HCT116 (cell line): ENCODE results near the gene MAML1. TPM values are rescaled to one million over a fixed set of nuclear protein-coding genes. Genes with fewer than 3 reads are reported as not detected.

Source experiments
- ATAC-seq: fragments of 200-7000 bp; cut with Tn5 transposase; 2 replicates; pipeline ENCODE4 v1.9.1; 2020; ENCODE audit warnings: mild to moderate bottlenecking, moderate library complexity
- BruUV-seq: library from RNA; stranded (reverse); fragments of 400-500 nt; replicated peaks from 2 replicates; lab custom pipeline; 2021; lab: Mats Ljungman, UMichigan
- CTCF ChIA-PET: fragments of 300-600 bp; sonication (Branson Sonifier 250); formaldehyde crosslinking; loops from one replicate; lab custom pipeline; 2021; ENCODE audit warnings: antibody characterized with exemption; lab: Charles Lee
- POLR2A ChIA-PET: fragments of 300-600, 350-600 bp; sonication (Branson Sonifier 250); formaldehyde crosslinking; loops from one replicate; lab custom pipeline; 2021; ENCODE audit warnings: antibody characterized with exemption; lab: Charles Lee
- RAD21 ChIA-PET, 2 experiments: fragments of 300-600 bp; sonication (Branson Sonifier 250); formaldehyde crosslinking; loops; one replicate each; lab custom pipeline; 2023; ENCODE audit warnings: low total read pairs in 2 of 2; ENCODE audit not compliant: uncharacterized antibody in 2 of 2, unreplicated experiment in 2 of 2, low non-redundant PET in 1 of 2; lab: Charles Lee
- DNase-seq: peaks from one replicate; pipeline ENCODE4 v3.0.0-alpha.2; 2010; ENCODE audit warnings: low read depth, low spot score
- H2AFZ ChIP-seq: fragments of 200-600 bp; shearing (Covaris generic), sonication (generic); 2 replicates; pipeline ENCODE4 v1.6.1; 2017; ENCODE audit warnings: low read depth, mixed run types, mixed read lengths, antibody characterized with exemption, low read length; ENCODE audit not compliant: poor library complexity, severe bottlenecking
- H3K27ac ChIP-seq: 2 replicates; pipeline ENCODE4 v1.5.1; 2012; ENCODE audit warnings: low read depth, low read length
- H3K27me3 ChIP-seq: fragments of 200-600 bp; sonication (generic); 2 replicates; pipeline ENCODE4 v1.6.1; 2016; ENCODE audit warnings: mixed run types, low read length, mixed read lengths; ENCODE audit not compliant: insufficient read depth
- H3K36me3 ChIP-seq, 2 experiments: fragments of 200-500 bp in 1 of 2; fragments of 200-600 bp in 1 of 2; sonication (Bioruptor generic) in 1 of 2; sonication (generic) in 1 of 2; 2 replicates each; pipeline versions ENCODE4 v1.5.1 to v1.6.1; 2014 to 2016; ENCODE audit warnings: low read length in 2 of 2, inconsistent platforms in 1 of 2, mixed read lengths in 1 of 2, mixed run types in 1 of 2; ENCODE audit not compliant: insufficient read depth in 2 of 2, control insufficient read depth in 1 of 2
- H3K4me1 ChIP-seq, 2 experiments: fragments of 200-600 bp in 1 of 2; sonication (generic) in 1 of 2; 2 replicates each; pipeline versions ENCODE4 v1.5.1 to v1.6.1; 2012 to 2017; ENCODE audit warnings: low read length in 2 of 2, inconsistent platforms in 1 of 2, mild to moderate bottlenecking in 1 of 2, mixed read lengths in 1 of 2, mixed run types in 1 of 2, moderate library complexity in 1 of 2; ENCODE audit not compliant: insufficient read depth in 2 of 2, control insufficient read depth in 1 of 2
- H3K4me2 ChIP-seq: fragments of 200-600 bp; sonication (generic); 2 replicates; pipeline ENCODE4 v1.6.1; 2017; ENCODE audit warnings: mixed run types, low read length, mixed read lengths
- H3K4me3 ChIP-seq, 2 experiments: fragments of 200-600 bp in 1 of 2; sonication (generic) in 1 of 2; replicated peaks in 1 of 2; 2 replicates each; pipeline ENCODE4 v1.5.1; 2011 to 2016; ENCODE audit warnings: low read length in 2 of 2, control low read depth in 1 of 2, low read depth in 1 of 2, mild to moderate bottlenecking in 1 of 2, mixed read lengths in 1 of 2, mixed run types in 1 of 2
- H3K79me2 ChIP-seq: fragments of 200-600 bp; sonication (generic); 2 replicates; pipeline ENCODE4 v1.6.1; 2017; ENCODE audit warnings: mild to moderate bottlenecking, mixed run types, low read length, moderate library complexity, mixed read lengths; ENCODE audit not compliant: insufficient read depth
- H3K9ac ChIP-seq: fragments of 200-600 bp; sonication (generic); 2 replicates; pipeline ENCODE4 v1.6.1; 2016; ENCODE audit warnings: low read length, mixed read lengths
- H3K9me2 ChIP-seq: fragments of 200-600 bp; sonication (generic), shearing (Covaris generic); 2 replicates; pipeline ENCODE4 v1.6.1; 2017; ENCODE audit warnings: mixed run types, mild to moderate bottlenecking, moderate library complexity; ENCODE audit not compliant: insufficient read depth
- H3K9me3 ChIP-seq, 2 experiments: fragments of 200-500 bp in 1 of 2; fragments of 200-600 bp in 1 of 2; sonication (Bioruptor generic) in 1 of 2; sonication (generic) in 1 of 2; 2 replicates each; pipeline ENCODE4 v1.6.1; 2014 to 2017; ENCODE audit warnings: low read length in 2 of 2, mixed read lengths in 2 of 2, inconsistent platforms in 1 of 2, low read depth in 1 of 2, mild to moderate bottlenecking in 1 of 2, mixed run types in 1 of 2, moderate library complexity in 1 of 2; ENCODE audit not compliant: control insufficient read depth in 1 of 2, insufficient read depth in 1 of 2
- H4K20me1 ChIP-seq: fragments of 200-600 bp; sonication (generic), shearing (Covaris generic); 2 replicates; pipeline ENCODE4 v1.6.1; 2017; ENCODE audit warnings: mixed run types, mild to moderate bottlenecking, moderate library complexity; ENCODE audit not compliant: insufficient read depth
- ATF3 ChIP-seq: IDR thresholded peaks from 2 replicates; pipeline ENCODE4 v1.6.1; 2012
- CBX3 ChIP-seq: IDR thresholded peaks from 2 replicates; pipeline ENCODE4 v1.6.1; 2012; ENCODE audit warnings: low read depth
- EGR1 ChIP-seq: IDR thresholded peaks from 2 replicates; pipeline ENCODE4 v1.6.1; 2012; ENCODE audit warnings: low read depth
- ELF1 ChIP-seq: IDR thresholded peaks from 2 replicates; pipeline ENCODE4 v1.6.1; 2012; ENCODE audit warnings: low read depth, borderline replicate concordance
- EZH2phosphoT487 ChIP-seq: fragments of 200-600 bp; IDR thresholded peaks from 2 replicates; pipeline ENCODE4 v1.6.1; 2018; ENCODE audit warnings: antibody characterized with exemption, borderline replicate concordance
- FOSL1 ChIP-seq: IDR thresholded peaks from 2 replicates; pipeline ENCODE4 v1.6.1; 2012; ENCODE audit warnings: low read depth
- JUND ChIP-seq: IDR thresholded peaks from 2 replicates; pipeline ENCODE4 v1.6.1; 2012
- MAX ChIP-seq: IDR thresholded peaks from 2 replicates; pipeline ENCODE4 v1.6.1; 2012
- POLR2AphosphoS5 ChIP-seq: IDR thresholded peaks from 2 replicates; pipeline ENCODE4 v1.6.1; 2011; ENCODE audit warnings: mild to moderate bottlenecking, low read depth, low read length, moderate library complexity
- RAD21 ChIP-seq: IDR thresholded peaks from 2 replicates; pipeline ENCODE4 v1.6.1; 2012; ENCODE audit warnings: low read depth, mild to moderate bottlenecking
- REST ChIP-seq: IDR thresholded peaks from 2 replicates; pipeline ENCODE4 v1.6.1; 2012; ENCODE audit warnings: low read depth
- SP1 ChIP-seq: IDR thresholded peaks from 2 replicates; pipeline ENCODE4 v1.6.1; 2012; ENCODE audit warnings: low read depth
- TCF7L2 ChIP-seq: IDR thresholded peaks from 2 replicates; pipeline ENCODE4 v1.7.0; 2011; ENCODE audit warnings: borderline replicate concordance, inconsistent platforms; ENCODE audit not compliant: insufficient read depth, insufficient read length; ENCODE audit errors: extremely low read depth
- YY1 ChIP-seq: IDR thresholded peaks from 2 replicates; pipeline ENCODE4 v1.6.1; 2011; ENCODE audit warnings: low read length, low read depth, moderate library complexity, mild to moderate bottlenecking; ENCODE audit not compliant: insufficient replicate concordance; ENCODE audit errors: extremely low read depth
- ZBTB33 ChIP-seq: IDR thresholded peaks from 2 replicates; pipeline ENCODE4 v1.6.1; 2011; ENCODE audit warnings: mild to moderate bottlenecking, low read length, moderate library complexity; ENCODE audit not compliant: insufficient replicate concordance; ENCODE audit errors: extremely low read depth
- ZFX ChIP-seq: fragments of 450-650 bp; IDR thresholded peaks from 2 replicates; pipeline ENCODE4 v1.6.1; 2017
- ZNF274 ChIP-seq: fragments of 200-500 bp; sonication (Bioruptor generic); IDR thresholded peaks from 2 replicates; pipeline ENCODE4 v1.6.1; 2014; ENCODE audit warnings: mild to moderate bottlenecking, low read depth, low read length, inconsistent platforms
- intact Hi-C: fragments of 100-400 bp; cut with micrococcal nuclease; formaldehyde crosslinking; loops from 2 replicates; pipeline ENCODE4 v1.10.0; 2022
- total RNA-seq: library from RNA; stranded (reverse); gene quantifications from one replicate; pipeline ENCODE4 v1.2.1, GENCODE V29; 2021; ENCODE audit not compliant: unreplicated experiment
- TF ChIP-seq, protein P1 (sequence below), 3 experiments: fragments of 200-600 bp in 1 of 3; sonication (generic) in 1 of 3; IDR thresholded peaks in 2 of 3; conservative IDR thresholded peaks in 1 of 3; 2 replicates each; pipeline ENCODE4 v1.5.1; 2012 to 2017; ENCODE audit warnings: low read depth in 2 of 3, low read length in 2 of 3, antibody characterized with exemption in 1 of 3, borderline replicate concordance in 1 of 3, control low read depth in 1 of 3, mild to moderate bottlenecking in 1 of 3, mixed read lengths in 1 of 3, mixed run types in 1 of 3, moderate library complexity in 1 of 3; ENCODE audit not compliant: insufficient read depth in 1 of 3

The MAML1 gene
- total RNA-seq, 1 experiment from 2014 or later = 29.5 TPM

DNA sequence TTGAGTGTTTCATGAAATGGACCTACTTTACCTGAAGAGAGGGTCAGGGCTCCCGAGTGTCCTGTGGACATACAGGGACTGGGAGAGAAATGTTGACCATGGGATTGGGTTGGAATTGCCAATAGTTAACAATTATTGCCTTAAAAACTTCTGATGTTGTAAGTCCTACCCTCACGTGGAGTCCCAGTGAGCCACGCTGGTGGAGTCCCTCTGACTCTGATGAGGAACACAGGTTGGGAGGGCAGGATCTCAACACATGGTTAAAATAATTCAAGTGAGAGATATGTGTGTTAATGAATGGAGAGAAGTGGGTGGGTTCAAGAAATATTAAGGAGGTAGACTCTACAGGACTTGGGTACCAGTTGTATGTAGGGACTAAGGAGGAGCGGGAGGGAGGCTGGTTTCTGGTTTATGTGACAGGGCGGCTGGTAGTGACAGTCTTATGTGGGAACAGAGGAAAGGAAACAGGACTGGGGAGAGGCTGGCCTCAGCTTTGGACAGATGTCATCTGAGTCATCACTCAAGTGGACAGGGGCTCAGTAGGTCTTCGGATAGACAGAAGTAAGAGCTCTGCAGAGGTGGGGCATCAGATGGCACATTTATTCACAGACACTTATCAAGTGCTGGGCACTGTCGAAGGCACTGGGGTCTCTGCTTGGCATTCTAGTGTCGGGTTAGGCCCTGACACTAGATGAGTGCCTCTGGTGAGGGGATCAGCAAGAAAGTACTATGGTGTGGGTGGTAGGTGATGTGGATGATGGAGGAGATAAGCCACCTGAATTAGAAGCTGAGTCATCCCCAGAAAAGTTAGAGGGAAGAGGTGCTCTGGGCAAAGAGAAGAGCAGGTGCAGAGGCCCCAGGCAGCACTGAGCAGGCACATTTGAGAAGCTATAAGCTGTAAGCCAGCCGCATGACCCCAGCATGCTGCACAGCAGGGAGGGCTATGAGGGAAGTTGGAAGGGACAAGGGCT, 27.2 kb downstream of the MAML1 start:
- Histone ChIP-seq H3K4me1 (peaks cover 11 to 40% of the 10 kb centered on the region in 2 experiments), H2AFZ (no peak overlapping the region), H3K4me3 (no peak overlapping the region), H3K9ac (no peak overlapping the region), H3K27me3 (no peaks in the 10 kb centered on the region), H3K36me3 (no peaks in the 10 kb centered on the region), H3K79me2 (peaks cover 72% of the 10 kb centered on the region), H4K20me1 (peaks cover 10% of the 10 kb centered on the region; the same call in 1 of the 2 replicates), H3K9me3 (no peaks in the 10 kb centered on the region), H3K27ac (no peak overlapping the region), H3K9me2 (no peaks in the 10 kb centered on the region), H3K4me2 (peak overlapping the region; percentile 3; the same call in 1 of the 2 replicates)
- BruUV-seq = no TSS peak
- no peak for TF ChIP-seq ZFX
- no peak for TF ChIP-seq MAX
- no peak for TF ChIP-seq ZNF274
- TF ChIP-seq EZH2phosphoT487 = no peak
- TF ChIP-seq EGR1 = no peak
- TF ChIP-seq, protein P1, sequence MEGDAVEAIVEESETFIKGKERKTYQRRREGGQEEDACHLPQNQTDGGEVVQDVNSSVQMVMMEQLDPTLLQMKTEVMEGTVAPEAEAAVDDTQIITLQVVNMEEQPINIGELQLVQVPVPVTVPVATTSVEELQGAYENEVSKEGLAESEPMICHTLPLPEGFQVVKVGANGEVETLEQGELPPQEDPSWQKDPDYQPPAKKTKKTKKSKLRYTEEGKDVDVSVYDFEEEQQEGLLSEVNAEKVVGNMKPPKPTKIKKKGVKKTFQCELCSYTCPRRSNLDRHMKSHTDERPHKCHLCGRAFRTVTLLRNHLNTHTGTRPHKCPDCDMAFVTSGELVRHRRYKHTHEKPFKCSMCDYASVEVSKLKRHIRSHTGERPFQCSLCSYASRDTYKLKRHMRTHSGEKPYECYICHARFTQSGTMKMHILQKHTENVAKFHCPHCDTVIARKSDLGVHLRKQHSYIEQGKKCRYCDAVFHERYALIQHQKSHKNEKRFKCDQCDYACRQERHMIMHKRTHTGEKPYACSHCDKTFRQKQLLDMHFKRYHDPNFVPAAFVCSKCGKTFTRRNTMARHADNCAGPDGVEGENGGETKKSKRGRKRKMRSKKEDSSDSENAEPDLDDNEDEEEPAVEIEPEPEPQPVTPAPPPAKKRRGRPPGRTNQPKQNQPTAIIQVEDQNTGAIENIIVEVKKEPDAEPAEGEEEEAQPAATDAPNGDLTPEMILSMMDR (IDR thresholded peaks at IDR 0.05 in 2 of 3, conservative IDR thresholded peaks at IDR 0.05 in 1 of 3; ENCODE audit: borderline replicate concordance in 1 of 3, insufficient read depth in 1 of 3, low read depth in 2 of 3, low read length in 2 of 3) = no peak
- no peak for TF ChIP-seq ZBTB33
- no peak for TF ChIP-seq ATF3
- TF ChIP-seq JUND = no peak
- TF ChIP-seq SP1 = no peak
- TF ChIP-seq ELF1 = no peak
- TF ChIP-seq POLR2AphosphoS5 = no peak
- no peak for TF ChIP-seq REST
- TF ChIP-seq FOSL1 = no peak
- no peak for TF ChIP-seq CBX3
- TF ChIP-seq YY1 = no peak
- no peak for TF ChIP-seq TCF7L2
- no peak for TF ChIP-seq RAD21
- ATAC-seq = no peak
- ChIA-PET RAD21 (no interaction called here), POLR2A (no interaction called here), CTCF (no interaction called here)
- intact Hi-C loops = loop anchor here (10.0 kb wide), 1 partner anchor 225 kb away; no protein-coding TSS in a partner anchor
- DNase-seq = no peak
